KMS-11 (cell line): ENCODE measurements around the gene CASP6.

Experiments
- H2AFZ ChIP-seq: fragments of 200-600 bp; sonication (generic); 2 replicates; pipeline ENCODE4 v1.6.1; 2016; ENCODE audit warnings: antibody characterized with exemption, mixed run types, low read depth
- H3K27ac ChIP-seq: fragments of 200-600 bp; sonication (generic); 2 replicates; pipeline ENCODE4 v1.6.1; 2016; ENCODE audit warnings: mild to moderate bottlenecking, mixed run types
- H3K27me3 ChIP-seq: fragments of 200-600 bp; sonication (generic); 2 replicates; pipeline ENCODE4 v1.6.1; 2017; ENCODE audit warnings: mild to moderate bottlenecking, low read depth, mixed run types, moderate library complexity; ENCODE audit not compliant: insufficient read depth
- H3K36me3 ChIP-seq: fragments of 200-600 bp; sonication (generic); 2 replicates; pipeline ENCODE4 v1.6.1; 2017; ENCODE audit warnings: mild to moderate bottlenecking, mixed run types; ENCODE audit not compliant: insufficient read depth
- H3K4me1 ChIP-seq: fragments of 200-600 bp; sonication (generic); 2 replicates; pipeline ENCODE4 v1.6.1; 2016; ENCODE audit warnings: mild to moderate bottlenecking, low read depth, mixed run types; ENCODE audit not compliant: poor library complexity, severe bottlenecking
- H3K4me2 ChIP-seq: fragments of 200-600 bp; sonication (generic); 2 replicates; pipeline ENCODE4 v1.7.0; 2016; ENCODE audit warnings: mild to moderate bottlenecking, mixed run types
- H3K4me3 ChIP-seq: fragments of 200-600 bp; sonication (generic); IDR thresholded peaks from 2 replicates; pipeline ENCODE4 v1.6.1; 2017; ENCODE audit warnings: low read depth, low read length, mixed read lengths; ENCODE audit not compliant: insufficient read depth
- H3K79me2 ChIP-seq: fragments of 200-600 bp; sonication (generic); 2 replicates; pipeline ENCODE4 v1.6.1; 2016; ENCODE audit warnings: low read depth, mixed run types; ENCODE audit not compliant: insufficient read depth
- H3K9ac ChIP-seq: fragments of 200-600 bp; sonication (generic); 2 replicates; pipeline ENCODE4 v1.6.1; 2016; ENCODE audit warnings: mild to moderate bottlenecking, mixed run types
- H4K20me1 ChIP-seq: fragments of 200-600 bp; sonication (generic); 2 replicates; pipeline ENCODE4 v1.6.1; 2016; ENCODE audit warnings: mild to moderate bottlenecking, mixed run types; ENCODE audit not compliant: insufficient read depth
- CTCF ChIP-seq: fragments of 200-600 bp; sonication (generic); conservative IDR thresholded peaks from 2 replicates; pipeline ENCODE4 v1.6.1; 2017; ENCODE audit warnings: low read depth, mild to moderate bottlenecking, antibody characterized with exemption, low read length, moderate library complexity, mixed read lengths

The CASP6 gene

GRCh38 chr4:109718759-109719158, 15.5 kb upstream of the CASP6 start:
- Histone ChIP-seq H3K4me2 (no peak overlapping the region), H3K27me3 (no peaks in the 10 kb centered on the region), H3K9ac (no peak overlapping the region), H3K27ac (no peak overlapping the region), H4K20me1 (no peaks in the 10 kb centered on the region), H2AFZ (no peak overlapping the region), H3K4me1 (peaks cover 5% of the 10 kb centered on the region), H3K36me3 (no peaks in the 10 kb centered on the region), H3K4me3 (no peak overlapping the region), H3K79me2 (no peaks in the 10 kb centered on the region)
- TF ChIP-seq CTCF, result no peak

- Histone ChIP-seq H3K27me3 (no peaks in the 10 kb centered on the region), H3K4me2 (no peak overlapping the region), H3K79me2 (no peaks in the 10 kb centered on the region), H3K9ac (no peak overlapping the region), H3K36me3 (no peaks in the 10 kb centered on the region), H3K4me1 (peaks cover 26% of the 10 kb centered on the region), H4K20me1 (no peaks in the 10 kb centered on the region), H3K4me3 (no peak overlapping the region), H2AFZ (no peak overlapping the region), H3K27ac (no peak overlapping the region)
- no peak for TF ChIP-seq CTCF
Observed at GRCh38 chr4:109713500-109713899, 10.3 kb upstream of the CASP6 start.

- Histone ChIP-seq H3K4me3 (no peak overlapping the region), H3K9ac (peak overlapping the region; percentile 16; the same call in 1 of the 2 replicates), H3K27me3 (no peaks in the 10 kb centered on the region), H4K20me1 (no peaks in the 10 kb centered on the region), H3K27ac (peak overlapping the region; percentile 70), H3K4me1 (peaks cover 59% of the 10 kb centered on the region), H2AFZ (peak overlapping the region; percentile 23; the same call in 1 of the 2 replicates), H3K79me2 (no peaks in the 10 kb centered on the region), H3K36me3 (no peaks in the 10 kb centered on the region), H3K4me2 (peak overlapping the region; percentile 77)
- TF ChIP-seq CTCF, result no peak
Observed at GRCh38 chr4:109708990-109709389, 5.7 kb upstream of the CASP6 start.

- H3K27ac ChIP-seq, result peak overlapping the region; percentile 70
- no peaks in the 10 kb centered on the region for H3K79me2 ChIP-seq
- H3K36me3 ChIP-seq, result no peaks in the 10 kb centered on the region
- TF ChIP-seq CTCF, result no peak
- no peaks in the 10 kb centered on the region for H4K20me1 ChIP-seq
- H3K27me3 ChIP-seq, result no peaks in the 10 kb centered on the region
- H3K4me1 ChIP-seq, result peaks cover 65% of the 10 kb centered on the region
- H3K9ac ChIP-seq, result peak overlapping the region; percentile 16; the same call in 1 of the 2 replicates
- no peak overlapping the region for H3K4me3 ChIP-seq
- H2AFZ ChIP-seq, result peak overlapping the region; percentile 23; the same call in 1 of the 2 replicates
- H3K4me2 ChIP-seq, result peak overlapping the region; percentile 77
Observed at GRCh38 chr4:109708435-109708834, 5.2 kb upstream of the CASP6 start.
